ENCODE results near the gene ACSL6.

The ACSL6 gene

GRCh38 chr5:132049093-132049492, 37.6 kb upstream of the ACSL6 start:
- no peak for DNase-seq (ENCODE audit: low read depth, low spot score)

GRCh38 chr5:132046880-132047299, 35.4 kb upstream of the ACSL6 start:
- DNase-seq (ENCODE audit: low read depth, low spot score), result no peak

- DNase-seq (ENCODE audit: low read depth, low spot score), result no peak
Observed at GRCh38 chr5:132044207-132044606, 32.7 kb upstream of the ACSL6 start.

- no peak for DNase-seq (ENCODE audit: low read depth, low spot score)
Observed at GRCh38 chr5:132037353-132037752, 25.9 kb upstream of the ACSL6 start.

- DNase-seq (ENCODE audit: low read depth, low spot score), result no peak
Observed at GRCh38 chr5:132033122-132033521, 21.7 kb upstream of the ACSL6 start.

- DNase-seq (ENCODE audit: low read depth, low spot score), result no peak
Observed at GRCh38 chr5:132032196-132032595, 20.7 kb upstream of the ACSL6 start.

GRCh38 chr5:132030610-132031009, 19.2 kb upstream of the ACSL6 start:
- no peak for DNase-seq (ENCODE audit: low read depth, low spot score)

GRCh38 chr5:132029609-132030330, 18.3 kb upstream of the ACSL6 start:
- no peak for DNase-seq (ENCODE audit: low read depth, low spot score)

- no peak for DNase-seq (ENCODE audit: low read depth, low spot score)
Observed at GRCh38 chr5:132027027-132027426, 15.6 kb upstream of the ACSL6 start.

GRCh38 chr5:132026516-132027008, 15.1 kb upstream of the ACSL6 start:
- no peak for DNase-seq (ENCODE audit: low read depth, low spot score)

- DNase-seq (ENCODE audit: low read depth, low spot score), result no peak
Observed at GRCh38 chr5:132025403-132025971, 14.0 kb upstream of the ACSL6 start.

- no peak for DNase-seq (ENCODE audit: low read depth, low spot score)
Observed at GRCh38 chr5:132024789-132025402, 13.4 kb upstream of the ACSL6 start.

- no peak for DNase-seq (ENCODE audit: low read depth, low spot score)
Observed at GRCh38 chr5:132024117-132024435, 12.6 kb upstream of the ACSL6 start.

GRCh38 chr5:132023258-132024116, 12.0 kb upstream of the ACSL6 start:
- no peak for DNase-seq (ENCODE audit: low read depth, low spot score)

- no peak for DNase-seq (ENCODE audit: low read depth, low spot score)
Observed at GRCh38 chr5:132022737-132023136, 11.3 kb upstream of the ACSL6 start.

GRCh38 chr5:132021654-132022053, 10.2 kb upstream of the ACSL6 start:
- DNase-seq (ENCODE audit: low read depth, low spot score), result no peak

GRCh38 chr5:132020568-132021339, 9.3 kb upstream of the ACSL6 start:
- no peak for DNase-seq (ENCODE audit: low read depth, low spot score)

GRCh38 chr5:132019857-132020555, 8.5 kb upstream of the ACSL6 start:
- DNase-seq (ENCODE audit: low read depth, low spot score), result no peak

GRCh38 chr5:132019337-132019736, 7.9 kb upstream of the ACSL6 start:
- DNase-seq (ENCODE audit: low read depth, low spot score), result no peak

- no peak for DNase-seq (ENCODE audit: low read depth, low spot score)
Observed at GRCh38 chr5:132017738-132018625, 6.5 kb upstream of the ACSL6 start.

Data from astrocyte of the hippocampus (primary cell).